ENCODE results near the gene FAR2. TPM values are rescaled to one million over a fixed set of nuclear protein-coding genes. Genes with fewer than 3 reads are reported as not detected.

FAR2 gene
- total RNA-seq, 2 donors from 2014 or later, result 1.0 TPM; not detected in 1

DNA sequence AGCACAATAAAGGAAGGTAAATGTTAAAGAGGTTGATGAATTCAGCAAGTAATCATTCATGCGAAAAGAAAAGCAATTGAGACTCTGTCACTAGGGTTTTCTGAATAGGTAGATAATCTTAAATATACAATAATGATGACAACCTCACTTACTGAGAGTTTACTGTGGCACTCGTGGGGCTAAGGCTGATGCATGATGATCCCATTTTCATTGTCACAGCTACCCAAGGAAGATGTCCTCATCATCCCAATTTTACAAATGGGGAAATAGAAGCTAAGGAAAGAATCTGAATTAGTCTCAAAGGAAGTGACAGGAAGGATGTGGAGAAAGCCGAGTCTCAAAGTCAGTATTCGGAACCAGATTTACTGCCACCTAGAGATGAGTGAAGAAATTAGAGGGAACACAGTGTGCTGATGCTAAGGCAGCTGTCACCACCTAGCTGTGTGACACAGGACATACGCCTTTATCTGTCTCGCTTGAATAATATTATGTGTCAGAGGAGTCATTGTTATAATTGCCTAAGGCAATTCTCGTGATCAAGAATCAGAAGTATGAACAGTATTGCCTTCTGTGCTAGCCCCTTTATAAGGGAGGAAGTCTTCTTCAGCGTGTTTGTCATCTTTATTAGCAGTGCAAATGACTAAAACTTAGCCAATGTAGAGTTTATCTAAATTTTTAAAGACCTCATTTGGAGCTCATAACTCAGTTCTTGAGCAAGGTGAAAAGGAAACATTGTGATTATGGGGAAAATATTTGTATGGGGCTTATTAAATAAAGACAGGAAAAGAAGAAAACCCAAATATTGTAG, 168.7 kb downstream of the FAR2 start:
- WGBS, 2 donors, result 45 to 52% methylated on average over 8 of the region's 8 CpGs
- TF ChIP-seq POLR2A (IDR thresholded peaks at IDR 0.05), result no peak
- TF ChIP-seq, protein P1, sequence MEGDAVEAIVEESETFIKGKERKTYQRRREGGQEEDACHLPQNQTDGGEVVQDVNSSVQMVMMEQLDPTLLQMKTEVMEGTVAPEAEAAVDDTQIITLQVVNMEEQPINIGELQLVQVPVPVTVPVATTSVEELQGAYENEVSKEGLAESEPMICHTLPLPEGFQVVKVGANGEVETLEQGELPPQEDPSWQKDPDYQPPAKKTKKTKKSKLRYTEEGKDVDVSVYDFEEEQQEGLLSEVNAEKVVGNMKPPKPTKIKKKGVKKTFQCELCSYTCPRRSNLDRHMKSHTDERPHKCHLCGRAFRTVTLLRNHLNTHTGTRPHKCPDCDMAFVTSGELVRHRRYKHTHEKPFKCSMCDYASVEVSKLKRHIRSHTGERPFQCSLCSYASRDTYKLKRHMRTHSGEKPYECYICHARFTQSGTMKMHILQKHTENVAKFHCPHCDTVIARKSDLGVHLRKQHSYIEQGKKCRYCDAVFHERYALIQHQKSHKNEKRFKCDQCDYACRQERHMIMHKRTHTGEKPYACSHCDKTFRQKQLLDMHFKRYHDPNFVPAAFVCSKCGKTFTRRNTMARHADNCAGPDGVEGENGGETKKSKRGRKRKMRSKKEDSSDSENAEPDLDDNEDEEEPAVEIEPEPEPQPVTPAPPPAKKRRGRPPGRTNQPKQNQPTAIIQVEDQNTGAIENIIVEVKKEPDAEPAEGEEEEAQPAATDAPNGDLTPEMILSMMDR (IDR thresholded peaks at IDR 0.05), result peak in 6 of 7 experiments; percentile 17 to 73 (median 46)
- intact Hi-C loops (cut with DNase I), result no loop called here
- DNase-seq, result peak in 2 of 4 donors; percentile 19 to 35
- Histone ChIP-seq H3K27ac (no peak overlapping the region), H3K27me3 (no peaks in the 10 kb centered on the region), H3K4me1 (no peaks in the 10 kb centered on the region), H3K4me3 (no peak overlapping the region), H3K9me3 (no peaks in the 10 kb centered on the region), H3K36me3 (replicated peaks in 1 of 2; ENCODE audit: insufficient read depth in 1 of 2, low read depth in 2 of 2) (no peaks in the 10 kb centered on the region)
- ATAC-seq, result peak; percentile 56

DNA sequence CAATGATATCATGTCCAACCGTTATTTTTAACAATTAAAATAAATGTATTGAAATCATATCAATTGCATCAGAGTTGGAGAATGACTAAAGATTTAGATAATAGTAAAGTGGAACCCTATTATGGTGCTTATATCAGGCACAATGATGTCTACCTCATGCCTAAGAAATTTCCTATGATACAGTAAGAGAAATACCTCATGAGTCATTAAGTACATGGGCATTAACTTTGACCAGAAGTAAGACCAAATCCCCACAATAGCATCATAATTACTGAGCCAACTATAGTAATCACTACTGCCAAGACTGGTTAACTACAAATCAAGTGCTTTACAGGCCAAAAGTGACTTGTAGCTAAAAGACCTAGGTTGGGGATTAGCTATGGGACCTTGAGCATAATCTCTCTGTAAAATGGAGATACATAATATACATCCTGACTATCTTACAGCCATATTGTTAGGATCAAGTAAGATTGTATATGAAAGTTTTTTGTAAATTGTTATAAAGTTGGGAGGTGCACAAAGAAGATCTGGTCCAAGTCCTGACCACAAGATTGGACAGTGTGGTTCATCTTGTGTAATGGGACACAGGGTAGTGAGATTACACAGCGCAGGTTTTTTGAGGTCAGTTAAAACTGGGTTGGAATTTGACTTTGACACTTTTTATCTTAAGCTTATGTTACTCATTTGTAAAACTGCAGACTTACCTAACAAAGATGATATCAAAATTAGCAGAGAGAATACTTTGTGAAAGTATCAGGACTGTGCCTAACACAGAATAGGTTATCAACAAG, 171.4 kb downstream of the FAR2 start:
- no peaks in the 10 kb centered on the region for H3K27me3 ChIP-seq
- intact Hi-C loops (cut with DNase I), result no loop called here
- no peaks in the 10 kb centered on the region for H3K36me3 ChIP-seq (replicated peaks in 1 of 2; ENCODE audit: insufficient read depth in 1 of 2, low read depth in 2 of 2)
- H3K27ac ChIP-seq, result no peak overlapping the region
- H3K9me3 ChIP-seq, result no peaks in the 10 kb centered on the region
- 81 to 82% methylated on average over 2 of the region's 2 CpGs for WGBS, 2 donors
- no peaks in the 10 kb centered on the region for H3K4me1 ChIP-seq
- ATAC-seq, result no peak
- DNase-seq, result no peak
- no peak overlapping the region for H3K4me3 ChIP-seq
- TF ChIP-seq, protein P1 (IDR thresholded peaks at IDR 0.05), result no peak
- no peak for TF ChIP-seq POLR2A (IDR thresholded peaks at IDR 0.05)

DNA sequence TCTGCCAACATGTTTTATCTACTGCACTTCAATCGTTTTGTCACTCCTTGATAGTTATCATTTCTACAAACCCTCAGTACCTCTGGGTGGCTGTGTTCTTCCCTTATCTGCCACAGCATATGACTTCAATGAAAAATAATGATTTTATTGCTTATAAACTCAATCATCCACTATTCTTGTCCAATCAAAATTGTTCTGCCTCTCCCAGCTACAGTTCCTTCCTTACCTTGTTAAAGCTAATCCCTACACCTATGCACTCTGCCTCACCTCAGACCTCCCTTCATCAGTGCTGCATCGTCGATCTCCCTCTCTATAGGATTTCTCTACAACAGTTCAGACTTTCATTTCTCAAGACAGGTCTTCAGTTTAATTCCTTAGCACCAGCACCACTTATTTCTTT, 173.1 kb downstream of the FAR2 start:
- DNase-seq (no peak), ATAC-seq (no peak)
- no peak overlapping the region for H3K4me3 ChIP-seq
- no peak overlapping the region for H3K27ac ChIP-seq
- H3K4me1 ChIP-seq, result no peaks in the 10 kb centered on the region
- no peaks in the 10 kb centered on the region for H3K36me3 ChIP-seq (replicated peaks in 1 of 2; ENCODE audit: insufficient read depth in 1 of 2, low read depth in 2 of 2)
- no peaks in the 10 kb centered on the region for H3K9me3 ChIP-seq
- WGBS, 2 donors, result 72 to 78% methylated on average over 3 of the region's 3 CpGs
- TF ChIP-seq, protein P1 (IDR thresholded peaks at IDR 0.05), result no peak
- no peak for TF ChIP-seq POLR2A (IDR thresholded peaks at IDR 0.05)
- intact Hi-C loops (cut with DNase I), result no loop called here
- no peaks in the 10 kb centered on the region for H3K27me3 ChIP-seq

DNA sequence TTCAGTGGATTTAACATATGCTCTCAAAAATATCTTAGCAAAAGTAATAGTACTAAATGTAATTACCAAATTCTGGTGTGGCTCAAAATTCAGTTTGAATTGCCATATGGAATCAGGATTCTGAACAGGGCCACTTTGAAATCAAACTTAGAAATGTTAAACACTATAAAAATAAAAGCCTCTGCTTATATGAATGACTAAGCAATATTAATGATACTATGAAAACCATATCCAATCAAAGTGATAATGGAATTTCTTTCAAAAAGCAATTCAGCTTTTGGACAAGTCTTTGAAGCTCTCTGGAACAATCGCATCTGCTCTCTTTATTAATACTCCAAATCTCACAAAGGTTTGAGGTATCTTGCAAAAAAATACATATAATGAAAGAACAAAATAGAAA, 180.3 kb downstream of the FAR2 start:
- intact Hi-C loops (cut with DNase I), result no loop called here
- ATAC-seq, result no peak
- WGBS, 2 donors, result 94 to 95% methylated on average over 1 of the region's 1 CpG
- no peak for TF ChIP-seq POLR2A (IDR thresholded peaks at IDR 0.05)
- TF ChIP-seq, protein P1 (IDR thresholded peaks at IDR 0.05), result no peak
- no peak for DNase-seq
- Histone ChIP-seq H3K27ac (no peak overlapping the region), H3K27me3 (no peaks in the 10 kb centered on the region), H3K9me3 (no peaks in the 10 kb centered on the region), H3K4me3 (no peak overlapping the region), H3K4me1 (no peaks in the 10 kb centered on the region), H3K36me3 (replicated peaks in 1 of 2; ENCODE audit: insufficient read depth in 1 of 2, low read depth in 2 of 2) (no peaks in the 10 kb centered on the region)
